ENCODE results near the gene CENPP. TPM values are rescaled to one million over a fixed set of nuclear protein-coding genes. Genes with fewer than 3 reads are reported as not detected.

Gene CENPP
- total RNA-seq, 1 experiment from 2014 or later = 14.3 TPM

DNA sequence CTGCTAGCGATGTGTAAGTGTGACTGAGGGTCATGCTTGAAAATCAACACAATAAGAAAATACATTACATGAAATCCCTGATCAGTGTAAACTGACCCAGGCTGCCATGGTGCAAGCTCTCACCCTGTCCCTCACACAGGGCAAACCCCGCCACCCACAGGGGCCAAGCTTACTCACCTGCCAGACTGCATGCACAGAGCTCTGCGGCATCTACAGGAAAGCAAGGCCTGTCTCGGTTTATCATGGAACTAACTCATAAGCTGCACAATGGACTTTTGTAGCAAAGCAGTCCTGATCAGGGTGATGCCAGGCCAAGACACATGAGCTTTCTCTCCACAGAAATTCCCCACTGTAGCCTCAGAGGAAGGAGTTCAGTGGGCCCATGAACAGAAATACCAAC, 334.5 kb downstream of the CENPP start (continued):
- no peak for TF ChIP-seq GRHL2 (CRISPR knock-in tag; IDR thresholded peaks at IDR 0.05; ENCODE audit: insufficient replicate concordance, severe bottlenecking)
- TF ChIP-seq TEAD4 (CRISPR knock-in tag; IDR thresholded peaks at IDR 0.05) = no peak
- TF ChIP-seq NFE2L1 (CRISPR knock-in tag; IDR thresholded peaks at IDR 0.05) = no peak

GRCh38 chr9:92661127-92661526, 335.4 kb downstream of the CENPP start:
- DNase-seq (ENCODE audit: low spot score) (no peak), ATAC-seq (no peak)
- ChIA-PET POLR2A (no interaction called here), CTCF (no interaction called here)
- TF ChIP-seq, protein P1, sequence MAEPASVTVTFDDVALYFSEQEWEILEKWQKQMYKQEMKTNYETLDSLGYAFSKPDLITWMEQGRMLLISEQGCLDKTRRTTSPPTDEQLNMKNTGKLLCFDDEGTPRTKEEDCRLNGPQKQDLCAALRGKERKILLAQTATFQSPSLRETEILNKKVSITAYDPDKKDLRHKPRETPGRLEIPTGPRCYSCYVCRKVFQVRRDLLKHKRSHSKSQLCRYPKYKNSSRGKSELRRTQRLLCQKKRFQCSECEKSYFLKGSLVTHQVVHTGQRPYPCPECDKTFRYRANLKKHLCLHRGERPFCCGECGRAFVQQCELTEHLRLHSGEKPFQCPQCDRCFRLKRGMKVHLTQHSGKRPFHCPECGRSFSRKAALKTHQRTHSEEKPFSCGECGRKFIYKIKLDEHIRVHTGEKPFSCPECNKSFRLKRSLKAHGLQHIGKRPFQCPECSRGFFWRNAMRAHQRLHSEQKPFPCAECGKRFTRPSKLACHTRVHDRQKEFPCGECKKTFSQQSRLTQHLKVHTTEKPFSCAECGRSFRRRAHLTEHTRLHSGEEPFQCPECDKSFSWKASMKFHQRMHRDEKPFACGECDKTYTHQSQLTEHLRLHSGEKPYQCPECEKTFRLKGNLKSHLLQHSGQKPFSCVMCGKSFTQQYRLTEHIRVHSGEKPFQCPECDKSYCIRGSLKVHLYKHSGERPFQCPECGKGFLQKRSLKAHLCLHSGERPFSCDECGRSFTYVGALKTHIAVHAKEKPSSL (CRISPR knock-in tag; conservative IDR thresholded peaks at IDR 0.05) = no peak
- no peak for TF ChIP-seq JUN (CRISPR knock-in tag; IDR thresholded peaks at IDR 0.05)
- TF ChIP-seq, protein P2, sequence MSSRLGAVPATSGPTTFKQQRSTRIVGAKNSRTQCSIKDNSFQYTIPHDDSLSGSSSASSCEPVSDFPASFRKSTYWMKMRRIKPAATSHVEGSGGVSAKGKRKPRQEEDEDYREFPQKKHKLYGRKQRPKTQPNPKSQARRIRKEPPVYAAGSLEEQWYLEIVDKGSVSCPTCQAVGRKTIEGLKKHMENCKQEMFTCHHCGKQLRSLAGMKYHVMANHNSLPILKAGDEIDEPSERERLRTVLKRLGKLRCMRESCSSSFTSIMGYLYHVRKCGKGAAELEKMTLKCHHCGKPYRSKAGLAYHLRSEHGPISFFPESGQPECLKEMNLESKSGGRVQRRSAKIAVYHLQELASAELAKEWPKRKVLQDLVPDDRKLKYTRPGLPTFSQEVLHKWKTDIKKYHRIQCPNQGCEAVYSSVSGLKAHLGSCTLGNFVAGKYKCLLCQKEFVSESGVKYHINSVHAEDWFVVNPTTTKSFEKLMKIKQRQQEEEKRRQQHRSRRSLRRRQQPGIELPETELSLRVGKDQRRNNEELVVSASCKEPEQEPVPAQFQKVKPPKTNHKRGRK (CRISPR knock-in tag; IDR thresholded peaks at IDR 0.05; ENCODE audit: borderline replicate concordance) = no peak
- no peak for TF ChIP-seq PRRX2 (CRISPR knock-in tag; IDR thresholded peaks at IDR 0.05)
- TF ChIP-seq ZBTB43 (CRISPR knock-in tag; IDR thresholded peaks at IDR 0.05) = no peak
- TF ChIP-seq, protein P3, sequence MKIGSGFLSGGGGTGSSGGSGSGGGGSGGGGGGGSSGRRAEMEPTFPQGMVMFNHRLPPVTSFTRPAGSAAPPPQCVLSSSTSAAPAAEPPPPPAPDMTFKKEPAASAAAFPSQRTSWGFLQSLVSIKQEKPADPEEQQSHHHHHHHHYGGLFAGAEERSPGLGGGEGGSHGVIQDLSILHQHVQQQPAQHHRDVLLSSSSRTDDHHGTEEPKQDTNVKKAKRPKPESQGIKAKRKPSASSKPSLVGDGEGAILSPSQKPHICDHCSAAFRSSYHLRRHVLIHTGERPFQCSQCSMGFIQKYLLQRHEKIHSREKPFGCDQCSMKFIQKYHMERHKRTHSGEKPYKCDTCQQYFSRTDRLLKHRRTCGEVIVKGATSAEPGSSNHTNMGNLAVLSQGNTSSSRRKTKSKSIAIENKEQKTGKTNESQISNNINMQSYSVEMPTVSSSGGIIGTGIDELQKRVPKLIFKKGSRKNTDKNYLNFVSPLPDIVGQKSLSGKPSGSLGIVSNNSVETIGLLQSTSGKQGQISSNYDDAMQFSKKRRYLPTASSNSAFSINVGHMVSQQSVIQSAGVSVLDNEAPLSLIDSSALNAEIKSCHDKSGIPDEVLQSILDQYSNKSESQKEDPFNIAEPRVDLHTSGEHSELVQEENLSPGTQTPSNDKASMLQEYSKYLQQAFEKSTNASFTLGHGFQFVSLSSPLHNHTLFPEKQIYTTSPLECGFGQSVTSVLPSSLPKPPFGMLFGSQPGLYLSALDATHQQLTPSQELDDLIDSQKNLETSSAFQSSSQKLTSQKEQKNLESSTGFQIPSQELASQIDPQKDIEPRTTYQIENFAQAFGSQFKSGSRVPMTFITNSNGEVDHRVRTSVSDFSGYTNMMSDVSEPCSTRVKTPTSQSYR (CRISPR knock-in tag; IDR thresholded peaks at IDR 0.05) = no peak
- TF ChIP-seq ATF2 (CRISPR knock-in tag; IDR thresholded peaks at IDR 0.05; ENCODE audit: borderline replicate concordance, low read depth) = no peak
- no peak for TF ChIP-seq ERG (CRISPR knock-in tag; IDR thresholded peaks at IDR 0.05)
- no peak for TF ChIP-seq TEAD4 (CRISPR knock-in tag; IDR thresholded peaks at IDR 0.05)
- TF ChIP-seq NFYB (CRISPR knock-in tag; conservative IDR thresholded peaks at IDR 0.05; ENCODE audit: low read depth) = no peak
- Mint-ChIP-seq H3K4me1 (peaks cover 24% of the 10 kb centered on the region), H3K27ac (0 out of 2 replicates have a peak overlapping the region, but pooled peaks have one; percentile 72), H3K4me3 (no peak overlapping the region), H3K9me3 (no peaks in the 10 kb centered on the region), H3K36me3 (peaks cover 3% of the 10 kb centered on the region; the same call in 1 of the 2 replicates), H3K27me3 (ENCODE audit: low read depth) (no peaks in the 10 kb centered on the region)

- Mint-ChIP-seq H3K9me3 (no peaks in the 10 kb centered on the region), H3K36me3 (peaks cover 3% of the 10 kb centered on the region; the same call in 1 of the 2 replicates), H3K4me1 (peaks cover 24% of the 10 kb centered on the region), H3K4me3 (no peak overlapping the region), H3K27me3 (ENCODE audit: low read depth) (no peaks in the 10 kb centered on the region), H3K27ac (no peak overlapping the region)
- ATAC-seq = no peak
- ChIA-PET POLR2A (no interaction called here), CTCF (no interaction called here)
- DNase-seq (ENCODE audit: low spot score) = no peak
- no peak for TF ChIP-seq ZNF423 (CRISPR knock-in tag; IDR thresholded peaks at IDR 0.05)
- no peak for TF ChIP-seq GRHL2 (CRISPR knock-in tag; IDR thresholded peaks at IDR 0.05; ENCODE audit: insufficient replicate concordance, severe bottlenecking)
- TF ChIP-seq FOXP1 (CRISPR knock-in tag; IDR thresholded peaks at IDR 0.05; ENCODE audit: borderline replicate concordance) = no peak
- no peak for TF ChIP-seq SMAD4 (CRISPR knock-in tag; IDR thresholded peaks at IDR 0.05)
- TF ChIP-seq ETV6 (CRISPR knock-in tag; IDR thresholded peaks at IDR 0.05) = no peak
- TF ChIP-seq PRRX2 (CRISPR knock-in tag; IDR thresholded peaks at IDR 0.05) = no peak
- TF ChIP-seq ZBTB21 (CRISPR knock-in tag; IDR thresholded peaks at IDR 0.05; ENCODE audit: borderline replicate concordance) = no peak
- no peak for TF ChIP-seq HMGXB4 (CRISPR knock-in tag; IDR thresholded peaks at IDR 0.05)
- no peak for TF ChIP-seq TEAD1 (CRISPR knock-in tag; IDR thresholded peaks at IDR 0.05)
- TF ChIP-seq NFE2L1 (CRISPR knock-in tag; IDR thresholded peaks at IDR 0.05) = no peak
- TF ChIP-seq, protein P4, sequence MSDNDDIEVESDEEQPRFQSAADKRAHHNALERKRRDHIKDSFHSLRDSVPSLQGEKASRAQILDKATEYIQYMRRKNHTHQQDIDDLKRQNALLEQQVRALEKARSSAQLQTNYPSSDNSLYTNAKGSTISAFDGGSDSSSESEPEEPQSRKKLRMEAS (CRISPR knock-in tag; IDR thresholded peaks at IDR 0.05) = no peak
- no peak for TF ChIP-seq ESRRA (CRISPR knock-in tag; IDR thresholded peaks at IDR 0.05; ENCODE audit: borderline replicate concordance)
These were observed 336.0 kb downstream of the CENPP start for GRCh38 chr9:92661743-92662142.
